ENCODE data around the gene NFXL1. TPM values are rescaled to one million over a fixed set of nuclear protein-coding genes. Genes with fewer than 3 reads are reported as not detected.
"Not testable (repeated sequence)": the region's sequence is repeated elsewhere in the genome, so short reads cannot be mapped to it uniquely, and the experiment has no call there.

The NFXL1 gene
- total RNA-seq, 2 experiments from 2014 or later, result 17.9 to 28.4 TPM

- POLR2A ChIA-PET, result no interaction called here
- H3K9me3 ChIP-seq (ENCODE audit: low read length), result no peaks in the 10 kb centered on the region
- H2AFZ ChIP-seq (ENCODE audit: low read length), result no peak overlapping the region
- no peaks in the 10 kb centered on the region for H3K36me3 ChIP-seq (ENCODE audit: insufficient read depth, low read length)
- H3K4me3 ChIP-seq (ENCODE audit: low read depth, low read length, poor library complexity, severe bottlenecking), result no peak overlapping the region
- no peak overlapping the region for H3K4me2 ChIP-seq (ENCODE audit: low read length)
- DNase-seq (ENCODE audit: low spot score), result no peak
- no peaks in the 10 kb centered on the region for H3K79me2 ChIP-seq (ENCODE audit: insufficient read depth, low read depth, low read length)
- H3K9me2 ChIP-seq (ENCODE audit: insufficient read depth, low read length), result no peaks in the 10 kb centered on the region
- intact Hi-C loops (cut with micrococcal nuclease; ENCODE audit: unreplicated experiment), result loop anchor here (5.0 kb wide), 3 partner anchors 88 to 262 kb away; partner anchors contain the start of genes CNGA1, CORIN and NIPAL1
- H3K4me1 ChIP-seq (ENCODE audit: insufficient read depth, low read length, poor library complexity, severe bottlenecking), result peaks cover 5% of the 10 kb centered on the region
- CTCF ChIA-PET (ENCODE audit: unreplicated experiment), result no interaction called here
- BruUV-seq (replicated peaks), result no TSS peak
- no peak overlapping the region for H3K27ac ChIP-seq (ENCODE audit: low read depth, low read length, poor library complexity, severe bottlenecking)
- no peaks in the 10 kb centered on the region for H4K20me1 ChIP-seq (ENCODE audit: insufficient read depth, low read length)
- TF ChIP-seq EZH2phosphoT487 (IDR thresholded peaks at IDR 0.05; ENCODE audit: borderline replicate concordance, low read depth, low read length), result no peak
- TF ChIP-seq, protein P1, sequence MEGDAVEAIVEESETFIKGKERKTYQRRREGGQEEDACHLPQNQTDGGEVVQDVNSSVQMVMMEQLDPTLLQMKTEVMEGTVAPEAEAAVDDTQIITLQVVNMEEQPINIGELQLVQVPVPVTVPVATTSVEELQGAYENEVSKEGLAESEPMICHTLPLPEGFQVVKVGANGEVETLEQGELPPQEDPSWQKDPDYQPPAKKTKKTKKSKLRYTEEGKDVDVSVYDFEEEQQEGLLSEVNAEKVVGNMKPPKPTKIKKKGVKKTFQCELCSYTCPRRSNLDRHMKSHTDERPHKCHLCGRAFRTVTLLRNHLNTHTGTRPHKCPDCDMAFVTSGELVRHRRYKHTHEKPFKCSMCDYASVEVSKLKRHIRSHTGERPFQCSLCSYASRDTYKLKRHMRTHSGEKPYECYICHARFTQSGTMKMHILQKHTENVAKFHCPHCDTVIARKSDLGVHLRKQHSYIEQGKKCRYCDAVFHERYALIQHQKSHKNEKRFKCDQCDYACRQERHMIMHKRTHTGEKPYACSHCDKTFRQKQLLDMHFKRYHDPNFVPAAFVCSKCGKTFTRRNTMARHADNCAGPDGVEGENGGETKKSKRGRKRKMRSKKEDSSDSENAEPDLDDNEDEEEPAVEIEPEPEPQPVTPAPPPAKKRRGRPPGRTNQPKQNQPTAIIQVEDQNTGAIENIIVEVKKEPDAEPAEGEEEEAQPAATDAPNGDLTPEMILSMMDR (conservative IDR thresholded peaks at IDR 0.05; ENCODE audit: low read length), result no peak
Measured at GRCh38 chr4:47929682-47930201, 15.4 kb upstream of the NFXL1 start.

DNA sequence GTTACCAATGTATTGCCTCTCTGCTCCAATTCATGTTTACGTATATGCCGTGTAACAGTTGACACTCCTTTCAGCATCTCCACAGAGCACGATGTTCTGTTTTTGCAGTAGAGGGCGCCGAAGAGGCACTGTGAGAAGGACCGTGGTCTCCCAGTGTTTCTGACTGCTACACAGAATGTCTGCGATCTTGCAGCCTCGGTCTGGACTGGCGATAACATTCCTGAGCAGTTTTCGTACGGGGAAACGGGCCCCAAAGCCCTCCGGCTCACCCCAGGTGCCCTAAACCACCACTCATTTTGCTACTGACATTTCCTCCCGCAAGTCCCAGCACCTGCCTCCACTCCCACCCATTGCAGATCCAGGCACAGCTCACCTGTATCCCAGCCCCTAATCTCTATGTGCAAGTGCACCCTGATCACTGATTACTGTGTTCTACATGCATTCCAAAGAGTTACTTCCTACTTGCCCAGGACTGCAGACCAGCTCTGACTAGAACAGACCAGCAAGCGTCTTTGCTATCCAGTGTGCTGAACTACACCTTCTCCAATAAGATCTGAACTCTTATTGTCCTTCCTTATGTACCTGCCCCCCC lies 12.4 kb upstream of the NFXL1 start:
- Histone ChIP-seq H3K36me3 (ENCODE audit: insufficient read depth, low read length) (no peaks in the 10 kb centered on the region), H3K27ac (ENCODE audit: low read depth, low read length, poor library complexity, severe bottlenecking) (no peak overlapping the region), H3K4me3 (ENCODE audit: low read depth, low read length, poor library complexity, severe bottlenecking) (peak overlapping the region; percentile 31), H3K9me3 (ENCODE audit: low read length) (0 out of 2 replicates have a peak, but pooled peaks cover 6% of the 10 kb centered on the region), H2AFZ (ENCODE audit: low read length) (peak overlapping the region; percentile 71; the same call in 1 of the 2 replicates), H3K4me2 (ENCODE audit: low read length) (peak overlapping the region; percentile 75), H3K4me1 (ENCODE audit: insufficient read depth, low read length, poor library complexity, severe bottlenecking) (peaks cover 21% of the 10 kb centered on the region), H4K20me1 (ENCODE audit: insufficient read depth, low read length) (no peaks in the 10 kb centered on the region), H3K79me2 (ENCODE audit: insufficient read depth, low read depth, low read length) (no peaks in the 10 kb centered on the region), H3K9me2 (ENCODE audit: insufficient read depth, low read length) (no peaks in the 10 kb centered on the region)
- CTCF ChIA-PET (ENCODE audit: unreplicated experiment), result no interaction called here
- intact Hi-C loops (cut with micrococcal nuclease; ENCODE audit: unreplicated experiment), result loop anchor here (1.0 to 5.0 kb wide), 2 partner anchors 91 to 161 kb away; partner anchors contain the start of genes CNGA1 and NIPAL1
- TF ChIP-seq EZH2phosphoT487 (IDR thresholded peaks at IDR 0.05; ENCODE audit: borderline replicate concordance, low read depth, low read length), result no peak
- TF ChIP-seq, protein P1 (conservative IDR thresholded peaks at IDR 0.05; ENCODE audit: low read length), result peak; percentile 90
- peak; percentile 65 for DNase-seq (ENCODE audit: low spot score)
- POLR2A ChIA-PET, result interaction anchor here (1.5 kb wide), 1 partner anchor 12 kb away, joined by 4 read pairs; the partner anchor contains the start of gene NFXL1
- no TSS peak for BruUV-seq (replicated peaks)

DNA sequence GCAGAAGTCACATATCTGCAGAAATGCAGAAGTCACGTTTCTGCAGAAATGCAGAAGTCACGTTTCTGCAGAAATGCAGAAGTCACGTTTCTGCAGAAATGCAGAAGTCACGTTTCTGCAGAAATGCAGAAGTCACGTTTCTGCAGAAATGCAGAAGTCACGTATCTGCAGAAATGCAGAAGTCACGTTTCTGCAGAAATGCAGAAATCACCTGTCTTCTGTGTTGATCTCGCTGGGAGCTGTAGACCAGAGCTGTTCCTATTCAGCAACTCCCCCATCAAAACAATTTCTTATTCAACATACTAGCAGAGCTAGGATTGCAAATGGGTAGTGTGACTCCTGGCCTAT lies 8.9 kb upstream of the NFXL1 start:
- H4K20me1 ChIP-seq (ENCODE audit: insufficient read depth, low read length); H3K9me2 ChIP-seq (ENCODE audit: insufficient read depth, low read length); POLR2A ChIA-PET; H3K36me3 ChIP-seq (ENCODE audit: insufficient read depth, low read length); H3K9me3 ChIP-seq (ENCODE audit: low read length); CTCF ChIA-PET (ENCODE audit: unreplicated experiment); H2AFZ ChIP-seq (ENCODE audit: low read length); H3K79me2 ChIP-seq (ENCODE audit: insufficient read depth, low read depth, low read length); intact Hi-C loops (cut with micrococcal nuclease; ENCODE audit: unreplicated experiment); BruUV-seq (replicated peaks); H3K27ac ChIP-seq (ENCODE audit: low read depth, low read length, poor library complexity, severe bottlenecking): not testable (repeated sequence)
- Histone ChIP-seq H3K4me1 (ENCODE audit: insufficient read depth, low read length, poor library complexity, severe bottlenecking) (peaks cover 21% of the 10 kb centered on the region), H3K4me3 (ENCODE audit: low read depth, low read length, poor library complexity, severe bottlenecking) (peak overlapping the region; percentile 9), H3K4me2 (ENCODE audit: low read length) (peak overlapping the region; percentile 54)
- peak; percentile 51 for DNase-seq (ENCODE audit: low spot score)

GRCh38 chr4:47922436-47923260 lies 8.3 kb upstream of the NFXL1 start:
- H2AFZ ChIP-seq (ENCODE audit: low read length); H3K9me3 ChIP-seq (ENCODE audit: low read length); H3K9me2 ChIP-seq (ENCODE audit: insufficient read depth, low read length); BruUV-seq (replicated peaks); intact Hi-C loops (cut with micrococcal nuclease; ENCODE audit: unreplicated experiment); H3K79me2 ChIP-seq (ENCODE audit: insufficient read depth, low read depth, low read length); H3K36me3 ChIP-seq (ENCODE audit: insufficient read depth, low read length); DNase-seq (ENCODE audit: low spot score); POLR2A ChIA-PET; H3K4me2 ChIP-seq (ENCODE audit: low read length); H4K20me1 ChIP-seq (ENCODE audit: insufficient read depth, low read length); H3K4me3 ChIP-seq (ENCODE audit: low read depth, low read length, poor library complexity, severe bottlenecking); CTCF ChIA-PET (ENCODE audit: unreplicated experiment); H3K27ac ChIP-seq (ENCODE audit: low read depth, low read length, poor library complexity, severe bottlenecking): not testable (repeated sequence)
- peaks cover 21% of the 10 kb centered on the region for H3K4me1 ChIP-seq (ENCODE audit: insufficient read depth, low read length, poor library complexity, severe bottlenecking)
